GM18909 (cell line): Measurements from ENCODE around the gene HDDC2.
"Not testable (repeated sequence)": the region's sequence is repeated elsewhere in the genome, so short reads cannot be mapped to it uniquely, and the experiment has no call there.

Source experiments
- ATAC-seq: cut with Tn5 transposase; IDR thresholded peaks from one replicate; pipeline ENCODE4 v1.9.1; 2021; ENCODE audit warnings: mild to moderate bottlenecking; ENCODE audit not compliant: unreplicated experiment, poor library complexity

HDDC2 gene

GRCh38 chr6:125307150-125307838, 5.5 kb upstream of the HDDC2 start:
- ATAC-seq, result no peak

- ATAC-seq, result no peak
Observed at GRCh38 chr6:125306756-125307149, 5.0 kb upstream of the HDDC2 start.

- ATAC-seq, result no peak
Observed at GRCh38 chr6:125304970-125305660, 3.3 kb upstream of the HDDC2 start.

GRCh38 chr6:125303512-125303854, 1.7 kb upstream of the HDDC2 start:
- no peak for ATAC-seq

- ATAC-seq, result no peak
Observed at GRCh38 chr6:125302840-125303511, 1.2 kb upstream of the HDDC2 start.

- no peak for ATAC-seq
Observed at GRCh38 chr6:125300992-125301434, 754 bp downstream of the HDDC2 start.

- no peak for ATAC-seq
Observed at GRCh38 chr6:125299257-125299656, 2.5 kb downstream of the HDDC2 start.

- no peak for ATAC-seq
Observed at GRCh38 chr6:125296471-125296870, 5.3 kb downstream of the HDDC2 start.

- ATAC-seq, result no peak
Observed at GRCh38 chr6:125294925-125295324, 6.8 kb downstream of the HDDC2 start.

GRCh38 chr6:125294036-125294435, 7.7 kb downstream of the HDDC2 start:
- ATAC-seq, result no peak

- no peak for ATAC-seq
Observed at GRCh38 chr6:125293587-125293986, 8.2 kb downstream of the HDDC2 start.

- no peak for ATAC-seq
Observed at GRCh38 chr6:125287718-125288117, 14.0 kb downstream of the HDDC2 start.

GRCh38 chr6:125285936-125286335, 15.8 kb downstream of the HDDC2 start:
- ATAC-seq, result no peak

GRCh38 chr6:125285353-125285752, 16.4 kb downstream of the HDDC2 start:
- ATAC-seq, result no peak

- ATAC-seq, result not testable (repeated sequence)
Observed at GRCh38 chr6:125282470-125282869, 19.3 kb downstream of the HDDC2 start.

GRCh38 chr6:125280370-125281035, 21.3 kb downstream of the HDDC2 start:
- not testable (repeated sequence) for ATAC-seq

- ATAC-seq, result no peak
Observed at GRCh38 chr6:125279961-125280360, 21.8 kb downstream of the HDDC2 start.

GRCh38 chr6:125277838-125278237, 23.9 kb downstream of the HDDC2 start:
- ATAC-seq, result no peak

- no peak for ATAC-seq
Observed at GRCh38 chr6:125275779-125276178, 26.0 kb downstream of the HDDC2 start.

- no peak for ATAC-seq
Observed at GRCh38 chr6:125274935-125275334, 26.8 kb downstream of the HDDC2 start.

GRCh38 chr6:125273965-125274364, 27.8 kb downstream of the HDDC2 start:
- ATAC-seq, result no peak
